CD4-positive, alpha-beta memory T cell (primary cell): ENCODE measurements around the gene QPRT. TPM values are rescaled to one million over a fixed set of nuclear protein-coding genes. Genes with fewer than 3 reads are reported as not detected.
A peak's percentile ranks its signal among the peaks of the same experiment; 100 is the strongest.
"Not testable (repeated sequence)": the region's sequence is repeated elsewhere in the genome, so short reads cannot be mapped to it uniquely, and the experiment has no call there.

Experiments used
- CTCF ChIA-PET: fragments of 350-600 bp; sonication (Branson Sonifier 250); formaldehyde crosslinking; loops from one replicate; lab custom pipeline; 2021; ENCODE audit warnings: inconsistent platforms; ENCODE audit not compliant: partially characterized antibody; lab: Charles Lee
- POLR2A ChIA-PET: fragments of 350-600 bp; sonication (Branson Sonifier 250); formaldehyde crosslinking; loops from one replicate; lab custom pipeline; 2021; ENCODE audit not compliant: partially characterized antibody; lab: Charles Lee
- DNase-seq, 5 donors: peaks; one replicate each; pipeline versions ENCODE4 v3.0.0 to v3.0.0-alpha.2; 2020 to 2022; ENCODE audit warnings: mixed read lengths in 1 of 5
- H3K27ac ChIP-seq: one replicate; pipeline ENCODE4 v1.7.0; 2013; ENCODE audit warnings: low read depth, low read length
- H3K27me3 ChIP-seq: 2 replicates; pipeline ENCODE4 v1.7.0; 2013; ENCODE audit warnings: mild to moderate bottlenecking, low read length, moderate library complexity; ENCODE audit not compliant: insufficient read depth
- H3K36me3 ChIP-seq: 2 replicates; pipeline ENCODE4 v1.7.0; 2013; ENCODE audit warnings: mild to moderate bottlenecking, low read length, moderate library complexity; ENCODE audit not compliant: insufficient read depth
- H3K4me1 ChIP-seq: 2 replicates; pipeline ENCODE4 v1.7.0; 2013; ENCODE audit warnings: mild to moderate bottlenecking, low read length, moderate library complexity; ENCODE audit not compliant: insufficient read depth
- H3K4me3 ChIP-seq, 2 donors: one replicate each; pipeline ENCODE4 v1.7.0; 2013; ENCODE audit warnings: low read length in 2 of 2, mild to moderate bottlenecking in 1 of 2
- H3K9me3 ChIP-seq, 2 donors: one replicate each; pipeline ENCODE4 v1.7.0; 2013; ENCODE audit warnings: low read length in 2 of 2, control low read depth in 1 of 2; ENCODE audit not compliant: control insufficient read depth in 1 of 2
- H3K27ac Mint-ChIP-seq, 7 donors: one replicate each; pipeline ENCODE4 v1.8.0; 2020 to 2021; ENCODE audit warnings: mixed read lengths in 7 of 7, mild to moderate bottlenecking in 6 of 7, inconsistent platforms in 3 of 7, moderate library complexity in 3 of 7
- H3K27me3 Mint-ChIP-seq, 2 donors: one replicate each; pipeline ENCODE4 v1.8.0; 2020 to 2021; ENCODE audit warnings: mixed read lengths in 2 of 2
- H3K36me3 Mint-ChIP-seq, 2 donors: one replicate each; pipeline ENCODE4 v1.8.0; 2020 to 2021; ENCODE audit warnings: mixed read lengths in 2 of 2, inconsistent platforms in 1 of 2, mild to moderate bottlenecking in 1 of 2
- H3K4me1 Mint-ChIP-seq, 4 donors: one replicate each; pipeline ENCODE4 v1.8.0; 2020 to 2021; ENCODE audit warnings: mixed read lengths in 4 of 4, mild to moderate bottlenecking in 1 of 4
- H3K4me3 Mint-ChIP-seq, 8 donors: one replicate each; pipeline ENCODE4 v1.8.0; 2020 to 2021; ENCODE audit warnings: mixed read lengths in 8 of 8, mild to moderate bottlenecking in 7 of 8, moderate library complexity in 6 of 8, inconsistent platforms in 3 of 8
- H3K9me3 Mint-ChIP-seq, 8 donors: one replicate each; pipeline ENCODE4 v1.8.0; 2020 to 2021; ENCODE audit warnings: mixed read lengths in 8 of 8, mild to moderate bottlenecking in 5 of 8, inconsistent platforms in 3 of 8, moderate library complexity in 1 of 8
- intact Hi-C: fragments of 100-400 bp; cut with micrococcal nuclease; formaldehyde crosslinking; loops from one replicate; pipeline ENCODE4 v1.15.1; 2023
- polyA plus RNA-seq, 2 donors: library from polyadenylated mRNA; unstranded; fragments of 300-500 nt; fragmentation: Illumina TruSeq; gene quantifications; one replicate each; pipeline ENCODE4 v1.2.3, GENCODE V29; 2021
- total RNA-seq, 2 experiments: library from RNA; stranded (reverse); gene quantifications; one replicate each; pipeline ENCODE4 v1.2.3, GENCODE V29; 2021

Gene QPRT
- total and polyA plus RNA-seq, 4 experiments from 2014 or later, result 0.53 to 1.1 (median 0.84) TPM

DNA sequence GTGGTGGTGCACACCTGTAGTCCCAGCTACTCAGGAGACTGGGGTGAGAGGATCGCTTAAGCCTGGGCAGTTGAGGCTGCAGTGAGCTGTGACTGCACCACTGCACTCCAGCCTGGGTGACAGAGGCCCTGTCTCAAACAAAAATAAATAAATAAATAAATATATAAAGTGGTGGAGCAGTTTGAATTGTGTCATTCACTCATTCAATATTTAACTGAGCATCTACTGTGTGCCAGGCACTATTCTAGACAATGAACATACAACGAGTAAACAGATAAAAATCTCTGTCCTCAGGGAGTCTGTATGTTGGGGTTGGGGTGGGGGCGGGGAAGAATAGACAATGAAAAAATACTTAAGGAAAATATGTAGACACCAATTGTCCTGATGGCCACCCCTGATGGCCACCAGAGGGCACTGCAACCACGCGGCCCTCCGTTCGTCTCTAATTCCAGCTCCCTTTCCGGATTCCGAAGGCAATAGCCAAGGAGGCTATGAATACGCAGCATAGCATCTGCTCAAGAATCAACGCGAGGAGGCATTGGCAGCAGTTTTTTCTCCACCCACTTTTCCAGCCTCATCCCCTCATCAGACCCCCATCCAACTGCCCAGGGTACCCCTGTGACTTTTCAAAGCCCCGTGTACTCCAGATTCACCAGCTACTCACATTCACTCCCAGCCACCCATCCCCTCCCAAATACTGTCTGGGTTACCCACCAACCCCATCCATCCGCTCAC is 21.4 kb downstream of the QPRT start:
- peak overlapping the region; percentile 95 to 100 (median 98) for H3K27ac Mint-ChIP-seq
- H3K27me3 Mint-ChIP-seq, result no peaks in the 10 kb centered on the region
- Histone ChIP-seq H3K27ac (peak overlapping the region; percentile 61), H3K4me1 (peaks cover 34% of the 10 kb centered on the region), H3K4me3 (peak overlapping the region in 1 of 2 donors; percentile 11), H3K27me3 (no peaks in the 10 kb centered on the region), H3K36me3 (no peaks in the 10 kb centered on the region), H3K9me3 (no peaks in the 10 kb centered on the region)
- CTCF ChIA-PET, result interaction anchor here (0.7 to 9.2 kb wide), 45 partner anchors 9 to 355 kb away, joined by 3 to 172 read pairs (median 7); partner anchors contain the start of genes CDIPT, KIF22, MVP and PAGR1
- DNase-seq, result peak; percentile 78 to 79 (median 79)
- no peaks in the 10 kb centered on the region for H3K36me3 Mint-ChIP-seq
- POLR2A ChIA-PET, result interaction anchor here (0.5 to 8.7 kb wide), 33 partner anchors 11 to 420 kb away, joined by 3 to 148 read pairs (median 5); partner anchors contain the start of genes ALDOA, C16orf54, CDIPT and HIRIP3
- H3K4me3 Mint-ChIP-seq, result peak overlapping the region; percentile 75 to 87 (median 80)
- H3K4me1 Mint-ChIP-seq, result peaks cover 25 to 37% (median 31%) of the 10 kb centered on the region in 4 donors
- peaks cover 0 to 2% (median 0%) of the 10 kb centered on the region in 8 donors for H3K9me3 Mint-ChIP-seq
- intact Hi-C loops, result loop anchor here (1.0 to 2.0 kb wide), 7 partner anchors 21 to 321 kb away; partner anchors contain the start of genes INO80E, KIF22 and PAGR1

DNA sequence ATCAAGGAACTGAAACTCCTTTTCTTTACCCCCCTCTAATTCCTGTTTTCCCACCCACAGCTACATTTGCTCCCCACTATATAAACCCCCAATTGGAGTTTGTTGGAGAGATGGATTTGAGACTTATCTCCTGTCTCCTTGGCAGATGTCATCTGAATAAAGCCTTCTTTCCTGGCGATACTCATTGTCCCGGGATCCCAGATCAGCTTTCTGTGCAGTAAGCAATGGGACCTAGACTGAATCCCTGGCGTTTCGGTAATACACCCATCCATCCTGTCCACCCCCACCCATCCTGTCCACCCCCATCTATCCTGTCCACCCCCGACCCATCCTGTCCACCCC is 22.2 kb downstream of the QPRT start:
- peak overlapping the region; percentile 95 to 100 (median 98) for H3K27ac Mint-ChIP-seq
- Histone ChIP-seq H3K9me3 (no peaks in the 10 kb centered on the region), H3K4me3 (peak overlapping the region in 1 of 2 donors; percentile 8), H3K36me3 (no peaks in the 10 kb centered on the region), H3K27me3 (no peaks in the 10 kb centered on the region), H3K27ac (peak overlapping the region; percentile 61), H3K4me1 (peaks cover 34% of the 10 kb centered on the region)
- no peaks in the 10 kb centered on the region for H3K36me3 Mint-ChIP-seq
- intact Hi-C loops, result loop anchor here (2.0 kb wide), 2 partner anchors 296 to 304 kb away; partner anchors contain the start of gene INO80E
- peak overlapping the region in 6 of 8 donors; percentile 75 to 88 (median 84) for H3K4me3 Mint-ChIP-seq
- ChIA-PET POLR2A (interaction anchor here (0.5 to 8.7 kb wide), 36 partner anchors 10 to 419 kb away, joined by 3 to 148 read pairs (median 5); partner anchors contain the start of genes ALDOA, C16orf54, CDIPT and HIRIP3), CTCF (interaction anchor here (0.6 to 9.2 kb wide), 40 partner anchors 9 to 949 kb away, joined by 3 to 172 read pairs (median 8); partner anchors contain the start of genes C16orf54, KIF22, MVP and PAGR1)
- DNase-seq, result no peak
- H3K9me3 Mint-ChIP-seq, result peaks cover 0 to 2% (median 0%) of the 10 kb centered on the region in 8 donors
- no peaks in the 10 kb centered on the region for H3K27me3 Mint-ChIP-seq
- peaks cover 25 to 37% (median 31%) of the 10 kb centered on the region in 4 donors for H3K4me1 Mint-ChIP-seq

DNA sequence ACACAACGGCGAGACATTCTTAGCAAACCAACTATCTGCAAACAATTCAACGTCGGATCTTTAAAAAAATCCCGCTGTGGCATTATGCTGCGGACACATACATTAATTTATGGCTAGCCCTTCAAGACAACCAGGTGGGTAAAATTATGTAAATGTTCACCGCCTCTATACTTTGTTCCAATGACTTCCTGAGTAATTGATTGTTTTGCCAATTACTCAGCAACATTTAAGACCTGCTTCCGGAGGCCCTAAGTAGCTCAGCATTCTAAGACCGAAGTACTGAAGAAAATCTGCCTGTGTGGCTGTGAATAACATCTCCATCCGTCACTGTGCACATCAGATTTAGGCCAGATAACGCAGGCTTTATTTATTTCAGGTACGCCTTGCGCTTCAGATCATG is 23.3 kb downstream of the QPRT start:
- peaks cover 34% of the 10 kb centered on the region for H3K4me1 ChIP-seq
- intact Hi-C loops, result loop anchor here (1.0 kb wide), 5 partner anchors 8 to 103 kb away; partner anchors contain the start of gene C16orf54
- peak overlapping the region; percentile 95 to 100 (median 98) for H3K27ac Mint-ChIP-seq
- peak overlapping the region in 1 of 2 donors; percentile 8 for H3K4me3 ChIP-seq
- no peaks in the 10 kb centered on the region for H3K27me3 Mint-ChIP-seq
- H3K4me1 Mint-ChIP-seq, result peaks cover 25 to 38% (median 32%) of the 10 kb centered on the region in 4 donors
- H3K36me3 Mint-ChIP-seq, result no peaks in the 10 kb centered on the region
- ChIA-PET CTCF (interaction anchor here (1.1 to 9.2 kb wide), 24 partner anchors 10 to 948 kb away, joined by 3 to 172 read pairs (median 16); partner anchors contain the start of genes C16orf54, KIF22, MVP and PAGR1), POLR2A (interaction anchor here (0.6 to 8.7 kb wide), 44 partner anchors 8 to 715 kb away, joined by 3 to 148 read pairs (median 6); partner anchors contain the start of genes ALDOA, C16orf54, CDIPT and CORO1A)
- H3K27ac ChIP-seq, result peak overlapping the region; percentile 61
- peaks cover 0 to 2% (median 0%) of the 10 kb centered on the region in 8 donors for H3K9me3 Mint-ChIP-seq
- no peaks in the 10 kb centered on the region for H3K36me3 ChIP-seq
- no peaks in the 10 kb centered on the region for H3K27me3 ChIP-seq
- H3K9me3 ChIP-seq, result no peaks in the 10 kb centered on the region
- DNase-seq, result peak in 4 of 5 donors; percentile 79 to 86 (median 82)
- peak overlapping the region; percentile 75 to 88 (median 82) for H3K4me3 Mint-ChIP-seq

DNA sequence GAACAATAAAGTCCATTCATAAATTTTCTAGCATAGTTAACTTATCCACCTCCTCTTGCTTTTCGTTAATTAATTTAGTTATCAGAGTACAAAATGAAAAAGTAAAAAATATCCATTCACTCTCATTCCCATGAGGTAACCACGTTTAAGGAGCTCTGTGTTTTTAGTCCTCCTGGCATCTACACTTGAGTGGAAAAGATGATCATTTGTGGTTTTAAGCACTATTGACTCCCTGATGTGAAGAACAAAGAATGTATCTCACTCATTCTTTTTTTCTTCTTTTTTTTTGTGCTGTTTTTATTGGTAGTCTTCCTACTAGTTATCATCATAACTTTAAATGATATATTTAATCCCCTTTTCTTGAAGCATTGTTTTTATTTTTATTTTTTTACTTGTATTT is 26.1 kb downstream of the QPRT start:
- Histone ChIP-seq H3K9me3 (no peaks in the 10 kb centered on the region), H3K27me3 (no peaks in the 10 kb centered on the region), H3K4me3 (no peak overlapping the region), H3K36me3 (no peaks in the 10 kb centered on the region), H3K4me1 (peaks cover 35% of the 10 kb centered on the region), H3K27ac (no peak overlapping the region)
- CTCF ChIA-PET, result interaction anchor here (0.8 to 1.3 kb wide), 3 partner anchors 16 to 143 kb away, joined by 3 read pairs; no protein-coding TSS in a partner anchor
- Mint-ChIP-seq H3K9me3 (peaks cover 0 to 2% (median 0%) of the 10 kb centered on the region in 8 donors), H3K4me3 (peak overlapping the region in 1 of 8 donors; percentile 29), H3K36me3 (no peaks in the 10 kb centered on the region), H3K27me3 (no peaks in the 10 kb centered on the region), H3K4me1 (peaks cover 27 to 50% (median 34%) of the 10 kb centered on the region in 4 donors), H3K27ac (peak overlapping the region in 4 of 7 donors; percentile 24 to 86 (median 48))
- POLR2A ChIA-PET, result interaction anchor here (0.9 to 8.7 kb wide), 6 partner anchors 34 to 111 kb away, joined by 3 to 148 read pairs (median 4); partner anchors contain the start of genes C16orf54, KIF22, MAZ and PAGR1
- intact Hi-C loops, result no loop called here
- DNase-seq, result no peak

DNA sequence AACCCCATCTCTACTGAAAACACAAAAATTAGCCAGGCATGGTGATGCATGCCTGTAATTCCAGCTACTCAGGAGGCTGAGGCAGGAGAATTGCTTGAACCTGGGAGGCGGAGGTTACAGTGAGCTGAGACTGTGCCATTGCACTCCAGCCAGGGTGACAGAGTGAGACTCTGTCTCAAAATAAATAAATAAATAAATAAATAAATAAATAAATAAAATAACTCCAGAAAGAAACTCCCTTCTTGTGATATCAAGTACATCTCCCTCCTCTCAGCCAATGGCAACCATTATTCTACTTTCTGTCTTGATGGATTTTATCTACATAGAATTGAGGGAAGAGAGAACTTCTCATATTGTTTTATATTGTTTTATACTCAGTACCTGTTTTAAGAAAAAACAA is 28.2 kb downstream of the QPRT start:
- intact Hi-C loops, CTCF ChIA-PET, H3K36me3 ChIP-seq: not testable (repeated sequence)

DNA sequence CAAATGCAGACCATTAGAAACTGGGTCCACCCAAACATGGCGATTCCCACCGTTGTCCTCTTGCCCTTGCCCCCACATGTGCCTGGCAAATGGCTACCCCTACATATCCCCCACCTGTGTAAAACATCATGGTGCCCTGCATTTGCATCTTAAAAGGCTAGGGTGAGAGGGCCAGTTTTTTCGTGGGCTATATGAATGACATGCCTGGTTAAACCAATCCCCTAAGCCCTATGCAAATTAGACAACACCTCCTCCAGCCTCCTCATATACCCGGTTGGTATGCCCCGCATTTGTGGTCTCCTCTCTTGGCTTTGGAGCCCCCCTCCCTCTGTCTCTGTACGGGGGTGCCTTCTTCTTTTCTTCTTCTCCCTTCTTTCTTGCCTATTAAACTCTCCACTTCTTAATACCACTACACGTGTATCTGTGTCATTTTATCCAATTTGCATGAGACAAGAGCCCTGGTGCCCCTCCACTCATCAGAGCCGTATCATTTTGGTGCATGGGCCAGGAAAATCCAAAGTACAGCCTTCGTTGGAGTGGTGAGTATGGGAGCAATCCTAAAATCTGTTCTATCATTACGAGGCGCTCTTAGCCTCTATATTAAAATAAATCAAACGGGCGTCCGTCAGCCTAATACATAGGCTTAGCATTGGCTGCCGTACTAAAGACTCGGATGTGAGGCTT is 30.1 kb downstream of the QPRT start:
- Histone ChIP-seq H3K4me1 (peaks cover 10% of the 10 kb centered on the region), H3K36me3 (no peaks in the 10 kb centered on the region), H3K9me3 (no peaks in the 10 kb centered on the region), H3K4me3 (no peak overlapping the region), H3K27me3 (no peaks in the 10 kb centered on the region), H3K27ac (no peak overlapping the region)
- ChIA-PET CTCF (interaction anchor here (0.8 to 1.9 kb wide), 3 partner anchors 9 to 110 kb away, joined by 3 to 29 read pairs (median 4); no protein-coding TSS in a partner anchor), POLR2A (interaction anchor here (1.9 to 4.9 kb wide), 2 partner anchors 8 to 30 kb away, joined by 9 to 38 read pairs; no protein-coding TSS in a partner anchor)
- Mint-ChIP-seq H3K36me3 (no peaks in the 10 kb centered on the region), H3K9me3 (peaks cover 0 to 2% (median 0%) of the 10 kb centered on the region in 8 donors), H3K27ac (peak overlapping the region in 2 of 7 donors; percentile 4 to 30), H3K4me1 (peaks cover 8 to 25% (median 14%) of the 10 kb centered on the region in 4 donors), H3K27me3 (no peaks in the 10 kb centered on the region), H3K4me3 (no peak overlapping the region)
- DNase-seq, result no peak
- intact Hi-C loops, result no loop called here

More for the DNA sequence above, 28.2 kb downstream of the QPRT start:
- DNase-seq, H3K27me3 Mint-ChIP-seq, H3K4me3 ChIP-seq, H3K9me3 ChIP-seq, H3K27me3 ChIP-seq, POLR2A ChIA-PET, H3K27ac Mint-ChIP-seq, H3K36me3 Mint-ChIP-seq, H3K4me3 Mint-ChIP-seq, H3K27ac ChIP-seq, H3K9me3 Mint-ChIP-seq: not testable (repeated sequence)
- H3K4me1 Mint-ChIP-seq, result peaks cover 17 to 38% (median 24%) of the 10 kb centered on the region in 4 donors
- H3K4me1 ChIP-seq, result peaks cover 27% of the 10 kb centered on the region
